Urinary bladder (tissue), 4 donors: ENCODE data around the gene BEND3. TPM values are rescaled to one million over a fixed set of nuclear protein-coding genes. Genes with fewer than 3 reads are reported as not detected.
"Not testable (repeated sequence)": the region's sequence is repeated elsewhere in the genome, so short reads cannot be mapped to it uniquely, and the experiment has no call there.

ENCODE experiments used
- DNase-seq: peaks from one replicate; pipeline ENCODE4 v3.0.0-alpha.2; 2015; ENCODE audit errors: extremely low spot score
- H3K27ac ChIP-seq: one replicate; pipeline ENCODE4 v1.5.1; 2013; ENCODE audit warnings: low read depth, mild to moderate bottlenecking, moderate library complexity
- H3K36me3 ChIP-seq: one replicate; pipeline ENCODE4 v1.6.1; 2013; ENCODE audit warnings: mild to moderate bottlenecking, moderate library complexity; ENCODE audit not compliant: insufficient read depth
- H3K4me1 ChIP-seq: one replicate; pipeline ENCODE4 v1.6.1; 2013; ENCODE audit warnings: mild to moderate bottlenecking, moderate library complexity; ENCODE audit not compliant: insufficient read depth
- H3K4me3 ChIP-seq: one replicate; pipeline ENCODE4 v1.5.1; 2013; ENCODE audit warnings: low read depth, low read length
- WGBS: extraction: QIAGEN DNeasy Blood & Tissue Kit; methylation state at CpG from one replicate; pipeline ENCODE4 v1.1.7; 2013; 5-methylcytosine and 5-hydroxymethylcytosine counted together
- polyA plus RNA-seq: library from polyadenylated mRNA; stranded (reverse); fragments of 200-250 nt; gene quantifications from one replicate; pipeline ENCODE4 v1.2.3, GENCODE V29; 2013
- small RNA-seq: library from RNA; depleted of rRNA; stranded (forward); fragments of <200 nt; gene quantifications from one replicate; pipeline ENCODE3, GENCODE V24; 2014
- total RNA-seq: library from RNA; depleted of rRNA; stranded (reverse); fragments of >200 nt; gene quantifications from one replicate; pipeline ENCODE4 v1.2.3, GENCODE V29; 2014
- donor health status: healthy with polysubstance abuse.
- donor health status: healthy.

BEND3 gene
- total and polyA plus RNA-seq, 2 donors: 1.0 to 3.0 TPM

GRCh38 chr6:107021446-107022185 lies 93.7 kb downstream of the BEND3 start:
- no peak overlapping the region for H3K27ac ChIP-seq

GRCh38 chr6:107020239-107020638 lies 95.1 kb downstream of the BEND3 start:
- DNase-seq: no peak
- H3K36me3 ChIP-seq: no peaks in the 10 kb centered on the region
- H3K4me1 ChIP-seq: no peaks in the 10 kb centered on the region
- no peak overlapping the region for H3K27ac ChIP-seq
- H3K4me3 ChIP-seq: no peak overlapping the region
- 51% methylated on average over 4 of the region's 4 CpGs for WGBS

More at GRCh38 chr6:107021446-107022185, 93.7 kb downstream of the BEND3 start:
- 55% methylated on average over 1 of the region's 1 CpG for WGBS
- Histone ChIP-seq H3K36me3 (no peaks in the 10 kb centered on the region), H3K4me1 (no peaks in the 10 kb centered on the region), H3K4me3 (no peak overlapping the region)
- DNase-seq: no peak

GRCh38 chr6:107019628-107020027 lies 95.7 kb downstream of the BEND3 start:
- H3K4me1 ChIP-seq, H3K36me3 ChIP-seq, H3K4me3 ChIP-seq, H3K27ac ChIP-seq, DNase-seq: not testable (repeated sequence)
- WGBS: 76% methylated on average over 8 of the region's 8 CpGs

- Histone ChIP-seq H3K27ac (no peak overlapping the region), H3K36me3 (no peaks in the 10 kb centered on the region), H3K4me3 (no peak overlapping the region), H3K4me1 (no peaks in the 10 kb centered on the region)
- WGBS: 86% methylated on average over 5 of the region's 5 CpGs
- no peak for DNase-seq
Measured at GRCh38 chr6:107019047-107019446, 96.3 kb downstream of the BEND3 start.

Small RNAs within 50 kb of the gene (small RNA-seq; reads per million reads assigned to genes)
- not detected for gene RNU6-1299P

Other genes with a start within 250 kb of the BEND3 start
- 283 TPM for gene CD24, start 140.8 kb downstream of the BEND3 start, total RNA-seq
- gene CD24, start 140.8 kb downstream of the BEND3 start, polyA plus RNA-seq: 28.8 TPM
- 21.7 TPM for gene MTRES1, start 87.3 kb downstream of the BEND3 start, total RNA-seq
- gene MTRES1, start 87.3 kb downstream of the BEND3 start, polyA plus RNA-seq: 20.8 TPM